PFSK-1 (cell line): ENCODE results near the gene THOC1.

Experiments
- SIN3A ChIP-seq: IDR thresholded peaks from 2 replicates; pipeline ENCODE4 v1.6.1; 2012; ENCODE audit warnings: mild to moderate bottlenecking, low read length, moderate library complexity, borderline replicate concordance; ENCODE audit not compliant: insufficient read depth
- TAF1 ChIP-seq: IDR thresholded peaks from 2 replicates; pipeline ENCODE4 v1.6.1; 2012; ENCODE audit warnings: low read length, control low read depth, borderline replicate concordance; ENCODE audit not compliant: insufficient read depth

DNA sequence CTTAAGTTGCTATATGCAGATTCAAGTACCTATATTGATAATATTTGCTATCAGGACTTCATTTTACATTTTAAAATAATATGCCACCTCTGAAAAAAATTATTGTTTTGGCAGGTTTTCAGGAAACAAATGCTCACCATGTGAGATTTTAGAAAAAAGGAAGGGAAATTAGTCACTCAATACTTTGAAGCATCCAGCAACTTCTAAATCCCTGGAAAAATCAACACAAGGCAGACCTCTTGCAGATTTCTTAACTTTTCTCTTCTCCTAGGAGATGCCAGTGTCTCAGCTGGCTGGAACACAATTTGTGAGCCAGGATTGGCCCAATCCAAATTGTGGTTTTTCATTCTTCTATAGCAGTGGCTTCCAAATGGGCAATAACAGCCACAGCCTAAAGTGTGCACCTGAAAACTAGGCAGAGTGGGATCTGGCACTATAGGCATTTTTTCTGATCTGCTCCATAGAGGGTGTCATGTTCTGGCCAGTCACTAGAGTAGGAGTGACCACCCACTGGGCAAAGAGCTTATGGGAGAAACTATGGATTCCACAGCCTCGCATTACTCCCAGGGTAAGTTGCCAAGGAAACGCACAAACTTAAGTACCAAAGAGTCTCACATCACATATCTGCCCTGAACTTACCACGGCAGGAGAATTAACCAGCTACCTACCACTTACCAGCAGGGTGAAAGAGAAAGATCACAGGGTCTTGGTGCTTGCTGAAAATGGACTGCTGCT, 28.1 kb upstream of the THOC1 start:
- TF ChIP-seq SIN3A (no peak), TAF1 (no peak)
